Calu3 (cell line): Measurements from ENCODE around the gene GDF2. TPM values are rescaled to one million over a fixed set of nuclear protein-coding genes. Genes with fewer than 3 reads are reported as not detected.

Source experiments
- BruUV-seq: library from RNA; stranded (reverse); fragments of 400-500 nt; replicated peaks from 2 replicates; lab custom pipeline; 2021; lab: Mats Ljungman, UMichigan
- CTCF ChIA-PET: fragments of 300-600 bp; sonication (Branson Sonifier 250); formaldehyde crosslinking; loops from one replicate; lab custom pipeline; 2022; ENCODE audit warnings: antibody characterized with exemption; lab: Charles Lee
- DNase-seq: peaks from one replicate; pipeline ENCODE4 v3.0.0; 2022
- H3K27ac Mint-ChIP-seq: one replicate; pipeline ENCODE4 v1.8.0; 2022; ENCODE audit warnings: mixed read lengths; ENCODE audit not compliant: unreplicated experiment
- H3K27me3 Mint-ChIP-seq: one replicate; pipeline ENCODE4 v1.8.0; 2022; ENCODE audit warnings: mixed read lengths; ENCODE audit not compliant: unreplicated experiment
- H3K36me3 Mint-ChIP-seq: one replicate; pipeline ENCODE4 v1.8.0; 2022; ENCODE audit warnings: mild to moderate bottlenecking, moderate library complexity, mixed read lengths; ENCODE audit not compliant: insufficient read depth, unreplicated experiment
- H3K4me1 Mint-ChIP-seq: one replicate; pipeline ENCODE4 v1.8.0; 2022; ENCODE audit warnings: mild to moderate bottlenecking, low read depth, mixed read lengths; ENCODE audit not compliant: unreplicated experiment
- H3K4me3 Mint-ChIP-seq: one replicate; pipeline ENCODE4 v1.8.0; 2022; ENCODE audit warnings: mild to moderate bottlenecking, low read depth, moderate library complexity, mixed read lengths; ENCODE audit not compliant: unreplicated experiment
- H3K9me3 Mint-ChIP-seq: one replicate; pipeline ENCODE4 v1.8.0; 2022; ENCODE audit warnings: low read depth, mixed read lengths; ENCODE audit not compliant: unreplicated experiment
- CTCF ChIP-seq: fragments of 200-600 bp; IDR thresholded peaks from one replicate; pipeline ENCODE4 v1.8.0; 2022; ENCODE audit warnings: antibody characterized with exemption; ENCODE audit not compliant: unreplicated experiment
- intact Hi-C: fragments of 100-400 bp; cut with micrococcal nuclease; formaldehyde crosslinking; loops from one replicate; pipeline ENCODE4 v1.10.0; 2022; ENCODE audit not compliant: unreplicated experiment
- total RNA-seq: library from RNA; stranded (reverse); gene quantifications from 2 replicates; pipeline ENCODE4 v1.2.3, GENCODE V29; 2022

GDF2 gene
- total RNA-seq, 1 experiment from 2014 or later: not detected

- no peak for TF ChIP-seq CTCF
- Mint-ChIP-seq H3K36me3 (no peaks in the 10 kb centered on the region), H3K27me3 (no peaks in the 10 kb centered on the region), H3K27ac (no peak overlapping the region), H3K9me3 (no peaks in the 10 kb centered on the region), H3K4me1 (peaks cover 14% of the 10 kb centered on the region), H3K4me3 (no peak overlapping the region)
- no peak for DNase-seq
- CTCF ChIA-PET: no interaction called here
- BruUV-seq: no TSS peak
- intact Hi-C loops: no loop called here
Measured at GRCh38 chr10:47364911-47365310, 42.7 kb downstream of the GDF2 start.

GRCh38 chr10:47365431-47366180, 43.4 kb downstream of the GDF2 start:
- Mint-ChIP-seq H3K36me3 (no peaks in the 10 kb centered on the region), H3K9me3 (no peaks in the 10 kb centered on the region), H3K27me3 (no peaks in the 10 kb centered on the region), H3K4me3 (no peak overlapping the region), H3K27ac (no peak overlapping the region), H3K4me1 (peaks cover 14% of the 10 kb centered on the region)
- no TSS peak for BruUV-seq
- no peak for TF ChIP-seq CTCF
- CTCF ChIA-PET: no interaction called here
- DNase-seq: no peak
- intact Hi-C loops: no loop called here

GRCh38 chr10:47366181-47366631, 44.0 kb downstream of the GDF2 start:
- intact Hi-C loops: no loop called here
- CTCF ChIA-PET: no interaction called here
- BruUV-seq: no TSS peak

GRCh38 chr10:47366731-47367460, 44.6 kb downstream of the GDF2 start:
- DNase-seq: no peak
- Mint-ChIP-seq H3K4me1 (peaks cover 12% of the 10 kb centered on the region), H3K9me3 (no peaks in the 10 kb centered on the region), H3K4me3 (no peak overlapping the region), H3K27me3 (no peaks in the 10 kb centered on the region), H3K27ac (no peak overlapping the region), H3K36me3 (no peaks in the 10 kb centered on the region)
- BruUV-seq: no TSS peak
- TF ChIP-seq CTCF: no peak
- CTCF ChIA-PET: no interaction called here
- intact Hi-C loops: no loop called here

More at GRCh38 chr10:47366181-47366631, 44.0 kb downstream of the GDF2 start:
- H3K27ac Mint-ChIP-seq: no peak overlapping the region
- H3K4me1 Mint-ChIP-seq: peaks cover 14% of the 10 kb centered on the region
- no peak for DNase-seq
- H3K27me3 Mint-ChIP-seq: no peaks in the 10 kb centered on the region
- TF ChIP-seq CTCF: no peak
- H3K9me3 Mint-ChIP-seq: no peaks in the 10 kb centered on the region
- no peak overlapping the region for H3K4me3 Mint-ChIP-seq
- H3K36me3 Mint-ChIP-seq: no peaks in the 10 kb centered on the region
